HEK293 (cell line): ENCODE data around the gene CANX.

Source experiments
- CTCF ChIA-PET: fragments of 350-600 bp; formaldehyde crosslinking; extraction: SDS; loops from one replicate; lab custom pipeline; 2021; ENCODE audit warnings: antibody characterized with exemption; lab: Yijun Ruan, JAX
- POLR2A ChIA-PET: fragments of 300-600 bp; formaldehyde crosslinking; extraction: SDS; loops from one replicate; lab custom pipeline; 2020; ENCODE audit warnings: antibody characterized with exemption, inconsistent platforms; lab: Yijun Ruan, JAX
- H3K27ac ChIP-seq: fragments of 200-500 bp; sonication (Bioruptor generic); 2 replicates; pipeline ENCODE4 v1.5.1; 2014; ENCODE audit warnings: low read depth, low read length, control low read depth, inconsistent platforms; ENCODE audit errors: extremely low read depth
- H3K36me3 ChIP-seq, 2 experiments: fragments of 200-500 bp in 1 of 2; sonication (Bioruptor generic) in 1 of 2; 1 replicate in 1 of 2; 2 replicates in 1 of 2; pipeline ENCODE4 v1.5.1; 2014 to 2017; ENCODE audit warnings: inconsistent platforms in 2 of 2, low read length in 2 of 2; ENCODE audit not compliant: control insufficient read depth in 2 of 2, insufficient read depth in 1 of 2
- H3K4me1 ChIP-seq: fragments of 200-500 bp; sonication (Bioruptor generic); 2 replicates; pipeline ENCODE4 v1.5.1; 2014; ENCODE audit warnings: mild to moderate bottlenecking, low read length, inconsistent platforms; ENCODE audit not compliant: control insufficient read depth, insufficient read depth
- H3K4me3 ChIP-seq: 2 replicates; pipeline ENCODE4 v1.5.1; 2011; ENCODE audit warnings: low read depth, mild to moderate bottlenecking, control low read depth, low read length, moderate library complexity
- H3K9me3 ChIP-seq: fragments of 200-500 bp; sonication (Bioruptor generic); 2 replicates; pipeline ENCODE4 v1.5.1; 2014; ENCODE audit warnings: low read depth, low read length, inconsistent platforms; ENCODE audit not compliant: control insufficient read depth, insufficient read depth
- YY2 ChIP-seq: fragments of 450-650 bp; formaldehyde crosslinking; IDR thresholded peaks from 2 replicates; pipeline ENCODE4 v1.5.1; 2016; ENCODE audit warnings: missing biosample characterization, missing genetic modification characterization
- ZBTB20 ChIP-seq: fragments of 450-650 bp; formaldehyde crosslinking; IDR thresholded peaks from 2 replicates; pipeline ENCODE4 v1.5.1; 2016; ENCODE audit warnings: missing biosample characterization, missing genetic modification characterization
- ZIC2 ChIP-seq: fragments of 450-650 bp; formaldehyde crosslinking; IDR thresholded peaks from 2 replicates; pipeline ENCODE4 v1.5.1; 2016; ENCODE audit warnings: missing biosample characterization, missing genetic modification characterization
- ZNF202 ChIP-seq: fragments of 450-650 bp; formaldehyde crosslinking; IDR thresholded peaks from 2 replicates; pipeline ENCODE4 v1.5.1; 2016; ENCODE audit warnings: missing biosample characterization, missing genetic modification characterization, borderline replicate concordance
- ZNF211 ChIP-seq: fragments of 450-650 bp; formaldehyde crosslinking; IDR thresholded peaks from 2 replicates; pipeline ENCODE4 v1.5.1; 2016; ENCODE audit warnings: low read depth, missing biosample characterization, missing genetic modification characterization
- ZNF223 ChIP-seq: fragments of 450-650 bp; formaldehyde crosslinking; IDR thresholded peaks from 2 replicates; pipeline ENCODE4 v1.5.1; 2016; ENCODE audit warnings: missing biosample characterization, missing genetic modification characterization
- ZNF335 ChIP-seq: fragments of 450-650 bp; formaldehyde crosslinking; conservative IDR thresholded peaks from 2 replicates; pipeline ENCODE4 v1.5.1; 2016; ENCODE audit warnings: missing biosample characterization, missing genetic modification characterization
- ZNF354C ChIP-seq: fragments of 450-650 bp; formaldehyde crosslinking; IDR thresholded peaks from 2 replicates; pipeline ENCODE4 v1.5.1; 2016; ENCODE audit warnings: missing biosample characterization, missing genetic modification characterization, low read depth, borderline replicate concordance
- ZNF560 ChIP-seq: fragments of 450-650 bp; formaldehyde crosslinking; IDR thresholded peaks from 2 replicates; pipeline ENCODE4 v1.5.1; 2017; ENCODE audit warnings: missing biosample characterization, missing genetic modification characterization, borderline replicate concordance
- ZNF561 ChIP-seq: fragments of 450-650 bp; IDR thresholded peaks from 2 replicates; pipeline ENCODE4 v1.5.1; 2018; ENCODE audit warnings: missing biosample characterization, missing genetic modification characterization, borderline replicate concordance
- TF ChIP-seq, protein P1 (sequence below): fragments of 450-650 bp; formaldehyde crosslinking; IDR thresholded peaks from 2 replicates; pipeline ENCODE4 v1.5.1; 2016; ENCODE audit warnings: missing biosample characterization, missing genetic modification characterization, borderline replicate concordance
- TF ChIP-seq, protein P2 (sequence below): fragments of 450-650 bp; formaldehyde crosslinking; IDR thresholded peaks from 2 replicates; pipeline ENCODE4 v1.5.1; 2016; ENCODE audit warnings: missing biosample characterization, missing genetic modification characterization
- TF ChIP-seq, protein P3 (sequence below): fragments of 450-650 bp; formaldehyde crosslinking; IDR thresholded peaks from 2 replicates; pipeline ENCODE4 v1.5.1; 2016; ENCODE audit warnings: missing biosample characterization, missing genetic modification characterization, borderline replicate concordance
- TF ChIP-seq, protein P4 (sequence below): sonication (generic); formaldehyde crosslinking; IDR thresholded peaks from 2 replicates; pipeline ENCODE4 v1.8.1; 2022; ENCODE audit warnings: mild to moderate bottlenecking, moderate library complexity, missing genetic modification reagents
- TF ChIP-seq, protein P5 (sequence below): fragments of 450-650 bp; formaldehyde crosslinking; IDR thresholded peaks from 2 replicates; pipeline ENCODE4 v1.5.1; 2017; ENCODE audit warnings: missing biosample characterization, missing genetic modification characterization

Gene CANX

DNA sequence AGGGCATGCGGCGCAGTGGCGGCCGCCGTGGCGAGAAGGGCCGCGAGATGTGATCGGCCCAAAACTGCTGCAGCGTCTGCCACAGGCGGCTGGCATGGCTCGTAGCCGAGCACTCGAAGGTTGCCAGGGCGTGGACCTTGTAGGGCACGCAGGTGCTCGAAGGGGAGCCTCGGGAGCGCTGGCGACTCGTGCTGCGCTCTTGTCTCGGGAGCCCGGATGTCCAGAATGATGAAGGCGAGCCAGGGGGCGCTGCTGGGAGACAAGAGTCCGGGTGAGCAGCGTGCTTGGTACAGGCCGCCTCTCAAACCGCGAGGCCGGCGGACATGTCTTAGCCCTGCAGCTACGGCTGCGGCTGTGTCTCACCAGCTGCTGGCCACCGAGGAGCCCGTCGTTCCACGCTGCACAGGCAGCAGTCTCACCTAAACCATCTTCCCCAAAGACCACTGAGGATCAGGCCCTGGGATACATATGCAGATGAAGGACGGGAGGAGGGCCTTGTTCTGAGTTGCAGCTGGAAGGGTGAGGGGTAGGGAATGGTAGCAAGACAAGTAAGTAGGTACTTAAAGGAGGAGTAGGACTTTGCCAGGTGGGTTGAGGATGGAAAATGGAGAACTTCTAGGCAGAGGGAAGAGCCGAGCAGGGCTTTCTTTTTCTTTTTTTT, 19.6 kb upstream of the CANX start:
- CTCF ChIA-PET: interaction anchor here (0.9 to 1.0 kb wide), 2 partner anchors 10 to 55 kb away, joined by 3 read pairs; partner anchors contain the start of gene HNRNPH1
- Histone ChIP-seq H3K9me3 (no peaks in the 10 kb centered on the region), H3K36me3 (no peaks in the 10 kb centered on the region; a peak in 1 of 3 replicates), H3K4me3 (peak overlapping the region; percentile 82), H3K27ac (peak overlapping the region; percentile 40; the same call in 1 of the 2 replicates), H3K4me1 (no peaks in the 10 kb centered on the region)
- TF ChIP-seq ZIC2 (tag by site-specific recombination) (no peak), YY2 (tag by site-specific recombination) (no peak), ZBTB20 (tag by site-specific recombination) (no peak), ZNF211 (tag by site-specific recombination) (no peak), ZNF335 (tag by site-specific recombination) (no peak), ZNF223 (tag by site-specific recombination) (no peak), ZNF561 (tag by site-specific recombination) (no peak), ZNF560 (tag by site-specific recombination) (no peak), ZNF354C (tag by site-specific recombination) (no peak), ZNF202 (0 out of 2 replicates have a peak, but pooled peaks have one; percentile 3)
- TF ChIP-seq, protein P1, sequence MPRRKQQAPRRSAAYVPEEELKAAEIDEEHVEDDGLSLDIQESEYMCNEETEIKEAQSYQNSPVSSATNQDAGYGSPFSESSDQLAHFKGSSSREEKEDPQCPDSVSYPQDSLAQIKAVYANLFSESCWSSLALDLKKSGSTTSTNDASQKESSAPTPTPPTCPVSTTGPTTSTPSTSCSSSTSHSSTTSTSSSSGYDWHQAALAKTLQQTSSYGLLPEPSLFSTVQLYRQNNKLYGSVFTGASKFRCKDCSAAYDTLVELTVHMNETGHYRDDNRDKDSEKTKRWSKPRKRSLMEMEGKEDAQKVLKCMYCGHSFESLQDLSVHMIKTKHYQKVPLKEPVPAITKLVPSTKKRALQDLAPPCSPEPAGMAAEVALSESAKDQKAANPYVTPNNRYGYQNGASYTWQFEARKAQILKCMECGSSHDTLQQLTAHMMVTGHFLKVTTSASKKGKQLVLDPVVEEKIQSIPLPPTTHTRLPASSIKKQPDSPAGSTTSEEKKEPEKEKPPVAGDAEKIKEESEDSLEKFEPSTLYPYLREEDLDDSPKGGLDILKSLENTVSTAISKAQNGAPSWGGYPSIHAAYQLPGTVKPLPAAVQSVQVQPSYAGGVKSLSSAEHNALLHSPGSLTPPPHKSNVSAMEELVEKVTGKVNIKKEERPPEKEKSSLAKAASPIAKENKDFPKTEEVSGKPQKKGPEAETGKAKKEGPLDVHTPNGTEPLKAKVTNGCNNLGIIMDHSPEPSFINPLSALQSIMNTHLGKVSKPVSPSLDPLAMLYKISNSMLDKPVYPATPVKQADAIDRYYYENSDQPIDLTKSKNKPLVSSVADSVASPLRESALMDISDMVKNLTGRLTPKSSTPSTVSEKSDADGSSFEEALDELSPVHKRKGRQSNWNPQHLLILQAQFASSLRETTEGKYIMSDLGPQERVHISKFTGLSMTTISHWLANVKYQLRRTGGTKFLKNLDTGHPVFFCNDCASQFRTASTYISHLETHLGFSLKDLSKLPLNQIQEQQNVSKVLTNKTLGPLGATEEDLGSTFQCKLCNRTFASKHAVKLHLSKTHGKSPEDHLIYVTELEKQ (tag by site-specific recombination): no peak
- TF ChIP-seq, protein P2, sequence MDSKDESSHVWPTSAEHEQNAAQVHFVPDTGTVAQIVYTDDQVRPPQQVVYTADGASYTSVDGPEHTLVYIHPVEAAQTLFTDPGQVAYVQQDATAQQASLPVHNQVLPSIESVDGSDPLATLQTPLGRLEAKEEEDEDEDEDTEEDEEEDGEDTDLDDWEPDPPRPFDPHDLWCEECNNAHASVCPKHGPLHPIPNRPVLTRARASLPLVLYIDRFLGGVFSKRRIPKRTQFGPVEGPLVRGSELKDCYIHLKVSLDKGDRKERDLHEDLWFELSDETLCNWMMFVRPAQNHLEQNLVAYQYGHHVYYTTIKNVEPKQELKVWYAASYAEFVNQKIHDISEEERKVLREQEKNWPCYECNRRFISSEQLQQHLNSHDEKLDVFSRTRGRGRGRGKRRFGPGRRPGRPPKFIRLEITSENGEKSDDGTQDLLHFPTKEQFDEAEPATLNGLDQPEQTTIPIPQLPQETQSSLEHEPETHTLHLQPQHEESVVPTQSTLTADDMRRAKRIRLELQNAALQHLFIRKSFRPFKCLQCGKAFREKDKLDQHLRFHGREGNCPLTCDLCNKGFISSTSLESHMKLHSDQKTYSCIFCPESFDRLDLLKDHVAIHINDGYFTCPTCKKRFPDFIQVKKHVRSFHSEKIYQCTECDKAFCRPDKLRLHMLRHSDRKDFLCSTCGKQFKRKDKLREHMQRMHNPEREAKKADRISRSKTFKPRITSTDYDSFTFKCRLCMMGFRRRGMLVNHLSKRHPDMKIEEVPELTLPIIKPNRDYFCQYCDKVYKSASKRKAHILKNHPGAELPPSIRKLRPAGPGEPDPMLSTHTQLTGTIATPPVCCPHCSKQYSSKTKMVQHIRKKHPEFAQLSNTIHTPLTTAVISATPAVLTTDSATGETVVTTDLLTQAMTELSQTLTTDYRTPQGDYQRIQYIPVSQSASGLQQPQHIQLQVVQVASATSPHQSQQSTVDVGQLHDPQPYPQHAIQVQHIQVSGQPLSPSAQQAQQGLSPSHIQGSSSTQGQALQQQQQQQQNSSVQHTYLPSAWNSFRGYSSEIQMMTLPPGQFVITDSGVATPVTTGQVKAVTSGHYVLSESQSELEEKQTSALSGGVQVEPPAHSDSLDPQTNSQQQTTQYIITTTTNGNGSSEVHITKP (tag by site-specific recombination): no peak
- TF ChIP-seq, protein P3, sequence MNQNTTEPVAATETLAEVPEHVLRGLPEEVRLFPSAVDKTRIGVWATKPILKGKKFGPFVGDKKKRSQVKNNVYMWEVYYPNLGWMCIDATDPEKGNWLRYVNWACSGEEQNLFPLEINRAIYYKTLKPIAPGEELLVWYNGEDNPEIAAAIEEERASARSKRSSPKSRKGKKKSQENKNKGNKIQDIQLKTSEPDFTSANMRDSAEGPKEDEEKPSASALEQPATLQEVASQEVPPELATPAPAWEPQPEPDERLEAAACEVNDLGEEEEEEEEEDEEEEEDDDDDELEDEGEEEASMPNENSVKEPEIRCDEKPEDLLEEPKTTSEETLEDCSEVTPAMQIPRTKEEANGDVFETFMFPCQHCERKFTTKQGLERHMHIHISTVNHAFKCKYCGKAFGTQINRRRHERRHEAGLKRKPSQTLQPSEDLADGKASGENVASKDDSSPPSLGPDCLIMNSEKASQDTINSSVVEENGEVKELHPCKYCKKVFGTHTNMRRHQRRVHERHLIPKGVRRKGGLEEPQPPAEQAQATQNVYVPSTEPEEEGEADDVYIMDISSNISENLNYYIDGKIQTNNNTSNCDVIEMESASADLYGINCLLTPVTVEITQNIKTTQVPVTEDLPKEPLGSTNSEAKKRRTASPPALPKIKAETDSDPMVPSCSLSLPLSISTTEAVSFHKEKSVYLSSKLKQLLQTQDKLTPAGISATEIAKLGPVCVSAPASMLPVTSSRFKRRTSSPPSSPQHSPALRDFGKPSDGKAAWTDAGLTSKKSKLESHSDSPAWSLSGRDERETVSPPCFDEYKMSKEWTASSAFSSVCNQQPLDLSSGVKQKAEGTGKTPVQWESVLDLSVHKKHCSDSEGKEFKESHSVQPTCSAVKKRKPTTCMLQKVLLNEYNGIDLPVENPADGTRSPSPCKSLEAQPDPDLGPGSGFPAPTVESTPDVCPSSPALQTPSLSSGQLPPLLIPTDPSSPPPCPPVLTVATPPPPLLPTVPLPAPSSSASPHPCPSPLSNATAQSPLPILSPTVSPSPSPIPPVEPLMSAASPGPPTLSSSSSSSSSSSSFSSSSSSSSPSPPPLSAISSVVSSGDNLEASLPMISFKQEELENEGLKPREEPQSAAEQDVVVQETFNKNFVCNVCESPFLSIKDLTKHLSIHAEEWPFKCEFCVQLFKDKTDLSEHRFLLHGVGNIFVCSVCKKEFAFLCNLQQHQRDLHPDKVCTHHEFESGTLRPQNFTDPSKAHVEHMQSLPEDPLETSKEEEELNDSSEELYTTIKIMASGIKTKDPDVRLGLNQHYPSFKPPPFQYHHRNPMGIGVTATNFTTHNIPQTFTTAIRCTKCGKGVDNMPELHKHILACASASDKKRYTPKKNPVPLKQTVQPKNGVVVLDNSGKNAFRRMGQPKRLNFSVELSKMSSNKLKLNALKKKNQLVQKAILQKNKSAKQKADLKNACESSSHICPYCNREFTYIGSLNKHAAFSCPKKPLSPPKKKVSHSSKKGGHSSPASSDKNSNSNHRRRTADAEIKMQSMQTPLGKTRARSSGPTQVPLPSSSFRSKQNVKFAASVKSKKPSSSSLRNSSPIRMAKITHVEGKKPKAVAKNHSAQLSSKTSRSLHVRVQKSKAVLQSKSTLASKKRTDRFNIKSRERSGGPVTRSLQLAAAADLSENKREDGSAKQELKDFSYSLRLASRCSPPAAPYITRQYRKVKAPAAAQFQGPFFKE (tag by site-specific recombination): 0 out of 2 replicates have a peak, but pooled peaks have one; percentile 82
- TF ChIP-seq, protein P4, sequence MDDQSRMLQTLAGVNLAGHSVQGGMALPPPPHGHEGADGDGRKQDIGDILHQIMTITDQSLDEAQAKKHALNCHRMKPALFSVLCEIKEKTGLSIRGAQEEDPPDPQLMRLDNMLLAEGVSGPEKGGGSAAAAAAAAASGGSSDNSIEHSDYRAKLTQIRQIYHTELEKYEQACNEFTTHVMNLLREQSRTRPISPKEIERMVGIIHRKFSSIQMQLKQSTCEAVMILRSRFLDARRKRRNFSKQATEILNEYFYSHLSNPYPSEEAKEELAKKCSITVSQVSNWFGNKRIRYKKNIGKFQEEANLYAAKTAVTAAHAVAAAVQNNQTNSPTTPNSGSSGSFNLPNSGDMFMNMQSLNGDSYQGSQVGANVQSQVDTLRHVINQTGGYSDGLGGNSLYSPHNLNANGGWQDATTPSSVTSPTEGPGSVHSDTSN (CRISPR knock-in tag): peak; percentile 70; the same call in 1 of the 2 replicates
- TF ChIP-seq, protein P5, sequence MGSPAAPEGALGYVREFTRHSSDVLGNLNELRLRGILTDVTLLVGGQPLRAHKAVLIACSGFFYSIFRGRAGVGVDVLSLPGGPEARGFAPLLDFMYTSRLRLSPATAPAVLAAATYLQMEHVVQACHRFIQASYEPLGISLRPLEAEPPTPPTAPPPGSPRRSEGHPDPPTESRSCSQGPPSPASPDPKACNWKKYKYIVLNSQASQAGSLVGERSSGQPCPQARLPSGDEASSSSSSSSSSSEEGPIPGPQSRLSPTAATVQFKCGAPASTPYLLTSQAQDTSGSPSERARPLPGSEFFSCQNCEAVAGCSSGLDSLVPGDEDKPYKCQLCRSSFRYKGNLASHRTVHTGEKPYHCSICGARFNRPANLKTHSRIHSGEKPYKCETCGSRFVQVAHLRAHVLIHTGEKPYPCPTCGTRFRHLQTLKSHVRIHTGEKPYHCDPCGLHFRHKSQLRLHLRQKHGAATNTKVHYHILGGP (tag by site-specific recombination): no peak
- POLR2A ChIA-PET: interaction anchor here (1.6 kb wide), 1 partner anchor 55 kb away, joined by 8 read pairs; the partner anchor contains the start of gene HNRNPH1
